OCI-LY7 (cell line): ENCODE data around the gene TASP1.
"Not testable (repeated sequence)": the region's sequence is repeated elsewhere in the genome, so short reads cannot be mapped to it uniquely, and the experiment has no call there.

Source experiments
- CTCF ChIP-seq: fragments of 200-600 bp; sonication (generic); conservative IDR thresholded peaks from 2 replicates; pipeline ENCODE4 v1.5.1; 2014; ENCODE audit warnings: mild to moderate bottlenecking, antibody characterized with exemption, low read length, moderate library complexity, mixed read lengths
- EZH2phosphoT487 ChIP-seq: fragments of 200-600 bp; sonication (generic); IDR thresholded peaks from 2 replicates; pipeline ENCODE4 v1.6.1; 2018; ENCODE audit warnings: low read depth, borderline replicate concordance, mild to moderate bottlenecking, mixed run types, antibody characterized with exemption, low read length, moderate library complexity, mixed read lengths

DNA sequence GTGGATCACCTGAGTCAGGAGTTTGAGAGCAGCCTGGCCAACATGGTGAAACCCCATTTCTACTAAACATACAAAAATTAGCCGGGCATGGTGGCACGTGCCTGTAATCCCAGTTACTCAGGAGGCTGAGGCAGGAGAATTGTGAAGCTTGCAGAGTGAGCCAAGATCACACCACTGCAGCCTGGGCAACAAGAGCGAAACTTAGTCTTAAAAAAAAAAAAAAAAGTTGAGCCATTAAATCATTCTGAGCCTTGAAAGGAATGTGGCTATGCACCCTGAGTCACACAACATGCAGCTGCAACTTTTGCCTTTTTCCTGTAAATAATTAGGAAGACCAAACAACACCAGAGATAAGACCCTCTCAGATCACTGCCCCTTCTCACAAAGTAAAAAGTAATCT is 11.2 kb downstream of the TASP1 start:
- not testable (repeated sequence) for TF ChIP-seq CTCF, EZH2phosphoT487
